Measurements from ENCODE around the gene MIEF2. TPM values are rescaled to one million over a fixed set of nuclear protein-coding genes. Genes with fewer than 3 reads are reported as not detected.

MIEF2 gene
- total RNA-seq, 1 donor from 2014 or later: 29.6 TPM

DNA sequence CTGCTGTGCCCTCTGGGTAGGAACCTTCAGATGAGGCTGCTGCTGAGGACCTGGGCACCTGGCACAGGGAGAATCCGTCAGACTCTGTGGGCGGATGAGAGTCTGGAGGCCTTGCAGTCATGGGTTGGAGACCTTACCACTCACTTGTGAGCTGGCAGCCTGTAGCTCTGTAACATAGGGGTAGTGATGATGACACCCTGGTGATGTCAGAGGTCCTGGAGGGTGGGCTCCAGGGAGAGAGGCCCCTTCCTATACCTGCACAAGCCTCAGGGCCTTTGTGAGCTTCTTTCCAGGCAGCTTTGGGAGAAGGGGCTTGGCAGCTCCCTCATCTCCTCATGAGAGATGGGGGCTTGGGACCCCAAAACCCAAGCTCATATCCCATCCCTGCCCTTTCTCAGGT lies 1.6 kb downstream of the MIEF2 start:
- no peak overlapping the region for H3K4me3 ChIP-seq (ENCODE audit: low read depth, low read length)
- no peaks in the 10 kb centered on the region for H3K27me3 ChIP-seq (ENCODE audit: control insufficient read depth, insufficient read depth, low read length)
- no peak for TF ChIP-seq CTCF (IDR thresholded peaks at IDR 0.05; ENCODE audit: insufficient read depth, low read length, poor library complexity, severe bottlenecking)
- DNase-seq (ENCODE audit: low read depth): no peak
- H3K36me3 ChIP-seq (ENCODE audit: control insufficient read depth, insufficient read depth, low read length): peaks cover 1% of the 10 kb centered on the region

- DNase-seq (ENCODE audit: low read depth): no peak
- Histone ChIP-seq H3K27me3 (ENCODE audit: control insufficient read depth, insufficient read depth, low read length) (no peaks in the 10 kb centered on the region), H3K36me3 (ENCODE audit: control insufficient read depth, insufficient read depth, low read length) (peaks cover 1% of the 10 kb centered on the region)
Observed at GRCh38 chr17:18262641-18263040, 2.2 kb downstream of the MIEF2 start.

GRCh38 chr17:18263885-18264682 lies 3.6 kb downstream of the MIEF2 start:
- H3K36me3 ChIP-seq (ENCODE audit: control insufficient read depth, insufficient read depth, low read length): peaks cover 1% of the 10 kb centered on the region
- no peaks in the 10 kb centered on the region for H3K27me3 ChIP-seq (ENCODE audit: control insufficient read depth, insufficient read depth, low read length)
- DNase-seq (ENCODE audit: low read depth): no peak
- H3K4me3 ChIP-seq (ENCODE audit: low read depth, low read length): no peak overlapping the region
- TF ChIP-seq CTCF (IDR thresholded peaks at IDR 0.05; ENCODE audit: insufficient read depth, low read length, poor library complexity, severe bottlenecking): no peak

More at GRCh38 chr17:18262641-18263040, 2.2 kb downstream of the MIEF2 start:
- TF ChIP-seq CTCF (IDR thresholded peaks at IDR 0.05; ENCODE audit: insufficient read depth, low read length, poor library complexity, severe bottlenecking): no peak
- H3K4me3 ChIP-seq (ENCODE audit: low read depth, low read length): no peak overlapping the region

DNA sequence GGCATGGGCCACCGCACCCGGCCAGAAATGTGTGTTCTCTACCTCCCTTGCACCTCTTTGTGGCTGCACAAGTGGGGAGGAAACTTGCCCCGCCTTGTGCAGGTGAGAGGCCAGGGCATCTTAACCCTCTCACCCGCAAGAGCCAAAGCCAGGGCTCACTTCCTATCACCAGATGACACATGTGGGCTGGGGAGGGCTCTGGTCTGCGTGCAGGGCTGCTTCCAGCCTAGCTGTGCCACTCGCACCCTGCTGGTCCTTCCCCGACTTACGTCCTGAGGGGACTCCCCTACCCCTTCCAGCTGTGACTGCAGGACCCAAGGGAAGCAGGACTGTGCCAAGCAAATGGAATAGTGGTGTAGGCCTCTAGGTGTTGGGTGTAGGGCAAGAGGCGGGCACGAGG lies 6.9 kb downstream of the MIEF2 start:
- H3K4me3 ChIP-seq (ENCODE audit: low read depth, low read length): no peak overlapping the region
- no peak for TF ChIP-seq CTCF (IDR thresholded peaks at IDR 0.05; ENCODE audit: insufficient read depth, low read length, poor library complexity, severe bottlenecking)
- no peaks in the 10 kb centered on the region for H3K27me3 ChIP-seq (ENCODE audit: control insufficient read depth, insufficient read depth, low read length)
- H3K36me3 ChIP-seq (ENCODE audit: control insufficient read depth, insufficient read depth, low read length): peaks cover 1% of the 10 kb centered on the region
- no peak for DNase-seq (ENCODE audit: low read depth)

- H3K27me3 ChIP-seq (ENCODE audit: control insufficient read depth, insufficient read depth, low read length): no peaks in the 10 kb centered on the region
- H3K4me3 ChIP-seq (ENCODE audit: low read depth, low read length): no peak overlapping the region
- TF ChIP-seq CTCF (IDR thresholded peaks at IDR 0.05; ENCODE audit: insufficient read depth, low read length, poor library complexity, severe bottlenecking): no peak
- DNase-seq (ENCODE audit: low read depth): no peak
- H3K36me3 ChIP-seq (ENCODE audit: control insufficient read depth, insufficient read depth, low read length): no peaks in the 10 kb centered on the region
Observed at GRCh38 chr17:18267927-18268711, 7.7 kb downstream of the MIEF2 start.

Data from kidney epithelial cell (primary cell).